ENCODE measurements around the gene CEACAM20. TPM values are rescaled to one million over a fixed set of nuclear protein-coding genes. Genes with fewer than 3 reads are reported as not detected.
"Not testable (repeated sequence)": the region's sequence is repeated elsewhere in the genome, so short reads cannot be mapped to it uniquely, and the experiment has no call there.

The CEACAM20 gene
- polyA plus RNA-seq, 1 experiment, result not detected

- CTCF ChIA-PET, result no interaction called here
- Histone ChIP-seq H3K27me3 (ENCODE audit: control insufficient read depth, insufficient read depth, low read length) (no peaks in the 10 kb centered on the region; the same call in 1 of the 2 replicates), H3K4me3 (ENCODE audit: low read depth, low read length) (no peak overlapping the region), H3K36me3 (ENCODE audit: control insufficient read depth, insufficient read depth, low read length) (no peaks in the 10 kb centered on the region)
- POLR2A ChIA-PET, result no interaction called here
- no peak for TF ChIP-seq CTCF (IDR thresholded peaks at IDR 0.05; ENCODE audit: insufficient read depth, low read depth, low read length)
- DNase-seq (ENCODE audit: low read depth), result no peak
Observed at GRCh38 chr19:44539991-44540390, 10.5 kb upstream of the CEACAM20 start.

- DNase-seq (ENCODE audit: low read depth), result no peak
- no peak overlapping the region for H3K4me3 ChIP-seq (ENCODE audit: low read depth, low read length)
- H3K27me3 ChIP-seq (ENCODE audit: control insufficient read depth, insufficient read depth, low read length), result peaks cover 2% of the 10 kb centered on the region
- CTCF ChIA-PET, result interaction anchor here (1.7 kb wide), 1 partner anchor 15 kb away, joined by 4 read pairs; no protein-coding TSS in a partner anchor
- H3K36me3 ChIP-seq (ENCODE audit: control insufficient read depth, insufficient read depth, low read length), result no peaks in the 10 kb centered on the region
- TF ChIP-seq CTCF (IDR thresholded peaks at IDR 0.05; ENCODE audit: insufficient read depth, low read depth, low read length), result no peak
- POLR2A ChIA-PET, result no interaction called here
Observed at GRCh38 chr19:44539236-44539826, 9.9 kb upstream of the CEACAM20 start.

- H3K36me3 ChIP-seq (ENCODE audit: control insufficient read depth, insufficient read depth, low read length); DNase-seq (ENCODE audit: low read depth); H3K4me3 ChIP-seq (ENCODE audit: low read depth, low read length); H3K27me3 ChIP-seq (ENCODE audit: control insufficient read depth, insufficient read depth, low read length); CTCF ChIA-PET; POLR2A ChIA-PET: not testable (repeated sequence)
Observed at GRCh38 chr19:44535361-44535760, 5.9 kb upstream of the CEACAM20 start.

- CTCF ChIA-PET, result no interaction called here
- TF ChIP-seq CTCF (IDR thresholded peaks at IDR 0.05; ENCODE audit: insufficient read depth, low read depth, low read length), result no peak
Observed at GRCh38 chr19:44532819-44533218, 3.3 kb upstream of the CEACAM20 start.

GRCh38 chr19:44530777-44531176 lies 1.3 kb upstream of the CEACAM20 start:
- TF ChIP-seq CTCF (IDR thresholded peaks at IDR 0.05; ENCODE audit: insufficient read depth, low read depth, low read length), result no peak
- Histone ChIP-seq H3K27me3 (ENCODE audit: control insufficient read depth, insufficient read depth, low read length) (peaks cover 6% of the 10 kb centered on the region), H3K36me3 (ENCODE audit: control insufficient read depth, insufficient read depth, low read length) (no peaks in the 10 kb centered on the region), H3K4me3 (ENCODE audit: low read depth, low read length) (no peak overlapping the region)
- ChIA-PET CTCF (no interaction called here), POLR2A (no interaction called here)
- DNase-seq (ENCODE audit: low read depth), result no peak

More at GRCh38 chr19:44532819-44533218, 3.3 kb upstream of the CEACAM20 start:
- POLR2A ChIA-PET, result no interaction called here
- no peaks in the 10 kb centered on the region for H3K36me3 ChIP-seq (ENCODE audit: control insufficient read depth, insufficient read depth, low read length)
- peaks cover 6% of the 10 kb centered on the region for H3K27me3 ChIP-seq (ENCODE audit: control insufficient read depth, insufficient read depth, low read length)
- DNase-seq (ENCODE audit: low read depth), result no peak
- H3K4me3 ChIP-seq (ENCODE audit: low read depth, low read length), result no peak overlapping the region

- Histone ChIP-seq H3K27me3 (ENCODE audit: control insufficient read depth, insufficient read depth, low read length) (peaks cover 2% of the 10 kb centered on the region), H3K36me3 (ENCODE audit: control insufficient read depth, insufficient read depth, low read length) (no peaks in the 10 kb centered on the region), H3K4me3 (ENCODE audit: low read depth, low read length) (no peak overlapping the region)
- CTCF ChIA-PET, result no interaction called here
- TF ChIP-seq CTCF (IDR thresholded peaks at IDR 0.05; ENCODE audit: insufficient read depth, low read depth, low read length), result no peak
- no peak for DNase-seq (ENCODE audit: low read depth)
- POLR2A ChIA-PET, result no interaction called here
Observed at GRCh38 chr19:44527554-44527953, 1.9 kb downstream of the CEACAM20 start.

Data from BJ (cell line).